GM12873 (cell line): Measurements from ENCODE around the gene HNF4A.
A peak's percentile ranks its signal among the peaks of the same experiment; 100 is the strongest.

Source experiments
- TF ChIP-seq, protein P1 (sequence below): IDR thresholded peaks from 2 replicates; pipeline ENCODE4 v1.5.1; 2012; ENCODE audit warnings: low read depth, mild to moderate bottlenecking, moderate library complexity, low read length, control low read depth; ENCODE audit not compliant: insufficient read depth; ENCODE audit errors: missing control alignments

HNF4A gene

DNA sequence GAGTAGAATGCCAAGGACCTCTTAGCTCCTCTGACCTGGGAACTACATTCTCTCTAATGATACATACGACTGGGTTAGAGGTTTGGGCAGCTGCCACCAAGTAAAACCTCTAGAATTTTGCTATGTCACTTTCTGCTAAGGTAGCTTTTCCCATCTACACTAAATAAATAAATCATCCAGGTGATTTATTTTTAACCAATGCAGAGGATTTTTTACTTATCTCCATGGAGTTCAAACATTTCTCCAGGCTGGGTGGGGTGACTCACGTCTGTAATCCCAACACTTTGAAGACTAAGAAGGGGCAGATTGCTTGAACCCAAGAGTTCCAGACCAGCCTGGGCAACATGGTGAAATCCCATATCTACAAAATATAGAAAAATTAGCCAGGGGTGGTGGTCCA lies 27.1 kb downstream of the HNF4A start:
- TF ChIP-seq, protein P1, sequence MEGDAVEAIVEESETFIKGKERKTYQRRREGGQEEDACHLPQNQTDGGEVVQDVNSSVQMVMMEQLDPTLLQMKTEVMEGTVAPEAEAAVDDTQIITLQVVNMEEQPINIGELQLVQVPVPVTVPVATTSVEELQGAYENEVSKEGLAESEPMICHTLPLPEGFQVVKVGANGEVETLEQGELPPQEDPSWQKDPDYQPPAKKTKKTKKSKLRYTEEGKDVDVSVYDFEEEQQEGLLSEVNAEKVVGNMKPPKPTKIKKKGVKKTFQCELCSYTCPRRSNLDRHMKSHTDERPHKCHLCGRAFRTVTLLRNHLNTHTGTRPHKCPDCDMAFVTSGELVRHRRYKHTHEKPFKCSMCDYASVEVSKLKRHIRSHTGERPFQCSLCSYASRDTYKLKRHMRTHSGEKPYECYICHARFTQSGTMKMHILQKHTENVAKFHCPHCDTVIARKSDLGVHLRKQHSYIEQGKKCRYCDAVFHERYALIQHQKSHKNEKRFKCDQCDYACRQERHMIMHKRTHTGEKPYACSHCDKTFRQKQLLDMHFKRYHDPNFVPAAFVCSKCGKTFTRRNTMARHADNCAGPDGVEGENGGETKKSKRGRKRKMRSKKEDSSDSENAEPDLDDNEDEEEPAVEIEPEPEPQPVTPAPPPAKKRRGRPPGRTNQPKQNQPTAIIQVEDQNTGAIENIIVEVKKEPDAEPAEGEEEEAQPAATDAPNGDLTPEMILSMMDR: no peak

DNA sequence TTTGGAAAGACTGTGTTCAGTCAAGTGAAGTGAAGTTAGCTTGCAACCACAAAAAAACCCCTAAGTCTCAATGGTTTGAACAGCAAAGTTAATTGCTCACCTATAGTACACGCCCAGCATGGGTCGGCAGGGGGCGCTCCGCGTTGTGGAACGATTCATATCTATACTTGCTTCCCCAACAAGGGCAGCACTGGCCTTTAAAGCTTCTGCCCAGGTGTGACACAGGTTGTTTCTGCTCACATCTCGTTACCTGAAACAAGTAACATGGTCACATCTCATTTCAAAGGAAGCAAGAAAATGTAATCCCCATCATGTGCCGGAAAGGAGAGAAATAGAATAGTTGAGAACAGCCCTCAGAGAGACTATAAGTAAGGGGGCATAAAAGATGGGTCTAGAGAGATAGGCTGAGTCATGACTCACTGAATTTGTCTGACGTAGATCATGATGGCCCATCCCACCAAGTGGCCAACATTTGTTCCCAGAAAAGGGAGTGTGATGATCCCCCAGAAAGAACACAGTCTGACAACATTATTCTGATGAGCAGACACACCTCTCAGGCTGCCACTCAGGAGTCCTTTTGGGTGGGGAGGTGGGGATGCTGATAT lies 29.0 kb downstream of the HNF4A start:
- TF ChIP-seq, protein P1: peak; percentile 94

DNA sequence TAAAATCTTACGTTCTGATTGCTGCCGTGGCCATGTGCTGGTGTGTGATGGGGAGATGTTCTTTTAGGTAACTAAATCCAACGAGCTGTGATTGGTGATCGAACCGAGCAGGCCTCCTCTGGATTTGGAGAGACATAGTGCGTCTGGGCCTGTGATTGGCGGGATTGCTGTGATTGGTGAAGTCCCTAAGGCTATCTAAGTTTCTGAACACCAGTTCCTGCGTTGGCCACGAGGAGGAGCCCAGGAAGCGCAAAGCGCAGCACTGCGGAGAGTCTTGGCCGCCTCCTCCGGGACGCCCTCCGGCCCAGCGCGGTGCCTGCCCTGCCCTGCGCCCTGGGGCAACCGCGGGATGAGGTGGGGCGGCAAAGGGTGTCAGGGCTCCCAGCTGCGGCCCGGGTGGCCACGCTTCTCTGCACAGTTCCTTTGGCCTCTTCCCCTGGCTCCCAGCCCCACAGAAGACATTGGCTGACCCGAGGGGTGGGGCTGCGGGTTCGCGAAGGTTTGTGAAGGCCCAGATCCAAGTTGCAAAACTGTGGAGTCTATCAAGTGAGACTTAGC lies 33.0 kb downstream of the HNF4A start:
- TF ChIP-seq, protein P1: peak; percentile 93

DNA sequence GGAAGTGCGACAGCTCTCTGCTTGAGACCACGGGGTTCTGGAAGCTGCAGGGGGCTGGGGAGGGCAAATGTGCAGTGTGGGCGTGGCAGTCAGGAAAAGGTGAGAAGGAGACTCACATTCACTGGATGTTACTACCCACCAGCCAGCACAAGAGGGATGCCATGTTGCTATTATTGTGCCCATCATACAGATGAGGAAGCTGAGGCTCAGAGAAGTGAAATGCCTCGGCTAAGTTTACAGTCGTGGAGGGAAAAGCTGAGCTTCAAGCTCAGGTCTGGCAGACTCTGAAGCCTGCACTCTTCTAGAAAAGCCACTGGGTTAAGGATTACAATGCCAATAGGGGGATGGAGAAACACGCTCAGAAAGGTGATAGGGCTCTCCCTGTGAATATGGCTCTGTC lies 34.4 kb downstream of the HNF4A start:
- TF ChIP-seq, protein P1: no peak

DNA sequence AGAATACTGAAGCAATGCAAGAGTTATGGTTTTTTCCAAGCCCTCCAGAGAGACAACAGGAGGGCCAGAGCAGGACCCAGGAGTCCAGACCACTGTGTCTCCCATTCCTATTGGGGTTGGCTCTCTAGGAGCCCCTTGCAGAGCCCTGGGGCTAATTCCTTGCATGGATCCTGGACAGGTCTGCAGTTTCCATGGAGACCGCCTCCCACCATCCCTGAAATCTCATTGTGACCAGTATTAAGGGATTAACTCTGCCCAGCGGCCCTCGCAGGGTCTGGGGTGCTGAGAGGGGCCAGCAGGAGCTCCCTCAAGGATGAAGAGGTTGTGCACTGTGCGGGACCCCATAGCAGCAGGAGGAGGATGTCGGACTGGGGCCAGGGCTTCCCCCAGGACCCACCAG lies 34.8 kb downstream of the HNF4A start:
- TF ChIP-seq, protein P1: no peak

DNA sequence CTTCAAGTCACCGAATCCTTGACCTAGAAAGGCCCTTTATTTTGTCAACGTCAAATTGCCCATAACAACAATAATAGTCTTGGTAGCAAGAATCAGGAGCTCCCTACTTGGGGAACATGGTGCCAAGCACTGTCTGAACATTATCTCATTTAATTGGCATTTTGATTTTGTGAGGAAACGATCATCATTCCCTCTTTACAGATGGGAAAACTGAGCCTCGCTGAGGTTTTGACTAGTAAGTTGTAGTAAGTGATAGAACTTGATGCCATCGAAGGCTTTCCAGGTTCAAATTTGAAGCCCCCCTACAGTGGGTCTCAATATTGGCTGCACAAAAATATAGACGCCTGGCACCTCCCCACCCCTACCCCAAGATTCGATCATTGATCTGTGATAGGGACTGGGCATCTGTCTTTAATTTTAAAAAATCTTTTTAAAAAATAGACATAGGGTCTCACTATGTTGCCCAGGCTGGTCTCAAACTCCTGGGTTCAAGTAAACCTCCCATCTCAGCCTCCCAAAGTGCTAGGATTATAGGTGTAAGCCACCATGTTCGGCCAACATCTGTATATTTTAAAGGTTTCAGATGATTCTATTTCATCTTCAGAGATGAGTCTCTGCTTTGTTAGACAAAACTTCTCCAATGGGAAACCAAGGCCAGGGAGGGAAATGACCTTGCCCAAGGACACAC lies 36.7 kb downstream of the HNF4A start:
- TF ChIP-seq, protein P1: no peak

DNA sequence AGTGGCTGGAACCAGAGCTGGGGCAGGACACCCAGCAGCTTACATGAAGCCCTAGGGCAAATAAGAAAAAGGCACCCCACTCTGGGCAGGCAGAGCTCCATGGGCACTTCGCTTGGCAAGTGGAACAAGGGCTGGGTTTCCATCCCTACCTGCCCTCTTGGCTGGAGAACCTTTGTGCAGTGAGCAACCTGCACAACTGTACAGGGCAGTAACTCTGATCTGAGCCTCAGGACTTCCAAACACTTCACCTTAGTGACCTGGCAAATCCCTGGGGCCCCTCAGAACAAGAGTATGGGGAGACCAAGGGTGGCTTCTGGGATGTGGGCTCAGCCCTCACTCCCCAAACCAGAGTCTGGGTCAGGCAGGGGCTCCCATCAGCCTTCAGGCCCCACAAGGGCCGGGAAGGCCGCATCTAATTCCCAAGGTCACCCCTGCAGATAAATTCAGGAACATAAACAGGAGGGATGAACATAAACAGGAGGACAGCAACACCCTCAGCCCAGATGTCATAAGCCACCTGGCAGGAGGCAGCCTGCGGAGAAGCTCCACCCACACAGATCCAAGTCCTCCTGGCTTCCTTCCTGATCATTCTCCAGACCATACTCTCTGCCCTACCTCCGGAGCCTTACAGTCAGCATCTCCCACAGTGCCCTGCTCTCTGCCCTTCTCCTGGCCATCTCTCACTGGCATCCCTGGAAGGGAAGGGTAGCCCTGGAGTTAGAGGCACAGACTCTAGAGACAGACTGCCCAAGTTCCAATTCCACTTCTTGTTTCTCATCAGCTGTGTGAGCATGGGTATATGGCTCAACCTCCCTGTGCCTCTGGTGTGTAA lies 37.5 kb downstream of the HNF4A start:
- TF ChIP-seq, protein P1: no peak
